Suppressor macrophage (primary cell): ENCODE data around the gene IMP3.
A peak's percentile ranks its signal among the peaks of the same experiment; 100 is the strongest.
"Not testable (repeated sequence)": the region's sequence is repeated elsewhere in the genome, so short reads cannot be mapped to it uniquely, and the experiment has no call there.

Experiments
- DNase-seq, 4 experiments: peaks; one replicate each; pipeline ENCODE4 v3.0.0-alpha.2; 2020 to 2022

Gene IMP3

DNA sequence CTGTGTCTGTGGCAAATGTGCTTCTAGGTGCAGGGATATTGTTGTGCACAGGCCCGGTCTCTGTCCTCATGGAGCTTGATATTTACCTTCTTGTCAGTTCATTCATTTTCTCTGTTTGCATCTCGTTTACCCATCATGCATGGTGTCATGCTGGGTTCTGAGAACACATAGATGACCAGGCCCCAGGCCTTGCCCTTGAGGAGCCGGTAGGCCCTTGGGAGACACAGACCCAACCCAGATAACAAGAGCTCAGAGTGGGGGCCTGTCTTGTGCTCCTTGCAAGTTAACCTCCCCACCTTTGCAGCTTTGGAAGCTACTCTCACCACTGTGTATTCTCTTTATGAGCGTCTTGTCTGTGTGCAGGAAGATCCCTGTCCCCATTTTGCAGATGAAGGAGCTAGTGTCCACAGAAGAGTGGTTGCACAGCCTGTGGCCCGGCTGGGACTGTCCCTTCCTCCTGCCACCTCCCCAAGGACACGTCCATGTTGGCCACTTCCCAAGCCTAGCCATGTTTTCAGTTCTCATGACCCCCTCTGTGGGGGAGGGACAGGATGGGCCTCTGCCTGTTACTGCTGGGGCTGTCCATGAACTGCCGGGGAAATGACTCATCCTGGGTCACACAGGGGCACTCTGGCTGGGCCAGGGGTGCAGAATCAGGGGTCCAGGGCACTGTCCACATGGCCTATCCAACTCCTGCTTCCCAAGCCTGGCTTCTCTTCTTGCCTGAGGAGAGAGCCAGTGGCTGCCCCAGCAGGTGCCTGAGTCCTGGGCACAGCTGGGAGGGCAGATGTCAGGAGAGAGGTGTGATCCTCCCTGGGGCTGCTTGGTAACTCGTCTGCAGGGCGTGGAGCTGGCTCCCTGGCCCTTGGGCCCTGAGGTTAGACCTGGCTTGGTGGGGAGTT, 11.1 kb upstream of the IMP3 start:
- DNase-seq, result peak; percentile 61 to 78 (median 72)

GRCh38 chr15:75649848-75650247, 9.8 kb upstream of the IMP3 start:
- no peak for DNase-seq

DNA sequence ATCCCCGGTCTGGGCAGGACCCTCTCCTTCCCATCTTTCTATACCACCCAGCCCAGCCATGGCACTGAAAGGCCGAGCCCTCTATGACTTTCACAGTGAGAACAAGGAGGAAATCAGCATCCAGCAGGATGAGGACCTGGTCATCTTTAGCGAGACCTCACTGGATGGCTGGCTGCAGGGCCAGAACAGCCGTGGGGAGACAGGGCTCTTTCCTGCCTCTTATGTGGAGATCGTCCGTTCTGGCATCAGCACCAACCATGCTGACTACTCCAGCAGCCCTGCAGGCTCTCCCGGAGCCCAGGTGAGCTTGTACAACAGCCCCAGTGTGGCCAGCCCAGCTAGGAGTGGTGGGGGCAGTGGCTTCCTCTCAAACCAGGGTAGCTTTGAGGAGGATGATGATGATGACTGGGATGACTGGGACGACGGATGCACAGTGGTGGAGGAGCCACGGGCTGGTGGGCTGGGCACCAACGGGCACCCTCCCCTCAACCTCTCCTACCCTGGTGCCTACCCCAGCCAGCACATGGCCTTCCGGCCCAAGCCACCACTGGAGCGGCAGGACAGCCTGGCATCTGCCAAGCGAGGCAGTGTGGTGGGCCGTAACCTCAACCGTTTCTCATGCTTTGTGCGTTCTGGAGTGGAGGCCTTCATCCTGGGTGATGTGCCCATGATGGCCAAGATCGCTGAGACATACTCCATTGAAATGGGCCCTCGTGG, 9.2 kb upstream of the IMP3 start:
- DNase-seq, result no peak

DNA sequence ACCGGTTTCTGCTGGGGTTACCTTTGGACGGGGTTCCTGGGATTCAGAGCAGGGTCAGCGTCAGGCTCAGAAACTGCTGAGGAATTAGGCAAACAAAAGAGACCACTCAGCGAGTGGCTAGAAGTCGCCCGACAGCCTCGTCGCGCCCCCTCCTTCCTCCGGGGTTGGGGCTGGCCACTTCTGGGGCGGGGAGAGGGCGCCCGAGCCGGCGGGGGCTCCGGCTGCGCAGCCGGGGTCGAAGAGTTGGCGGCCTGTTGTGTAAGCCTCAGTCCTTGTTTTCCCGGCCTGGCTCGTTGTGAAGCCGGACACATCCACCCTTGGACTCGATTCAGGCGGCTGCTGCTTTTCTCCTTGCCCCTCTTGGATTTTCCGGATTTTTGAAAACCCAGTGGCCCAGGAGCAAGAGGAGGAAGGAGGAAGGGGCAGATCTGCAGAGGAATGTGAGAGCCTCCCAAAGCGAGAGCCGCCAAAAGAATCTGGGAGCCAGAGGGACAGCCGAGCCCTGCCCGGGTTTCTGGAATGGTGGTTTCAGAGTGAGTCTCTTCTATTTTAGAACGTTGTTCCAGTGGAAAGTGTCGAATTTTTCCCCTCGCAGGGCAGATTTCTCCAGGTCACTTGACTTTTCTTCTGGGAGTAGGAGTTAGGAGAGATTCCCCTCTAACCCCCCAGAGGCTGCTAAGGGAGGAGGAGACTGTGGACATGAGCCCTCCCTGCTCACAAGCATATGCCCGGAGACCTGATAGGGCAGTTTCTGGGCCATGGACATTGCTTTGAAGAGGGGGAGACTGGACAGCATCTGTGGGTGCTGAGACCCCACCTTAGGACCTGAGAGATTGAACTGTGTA, 8.4 kb upstream of the IMP3 start:
- peak; percentile 30 to 63 (median 44) for DNase-seq

GRCh38 chr15:75647370-75648155, 7.5 kb upstream of the IMP3 start, which contains the start of gene SNX33:
SNX33 (plus strand) TSS chr15:75647912; CDS start chr15:75649103, 1,191 bp downstream.
- DNase-seq, result peak; percentile 82 to 92 (median 88)

DNA sequence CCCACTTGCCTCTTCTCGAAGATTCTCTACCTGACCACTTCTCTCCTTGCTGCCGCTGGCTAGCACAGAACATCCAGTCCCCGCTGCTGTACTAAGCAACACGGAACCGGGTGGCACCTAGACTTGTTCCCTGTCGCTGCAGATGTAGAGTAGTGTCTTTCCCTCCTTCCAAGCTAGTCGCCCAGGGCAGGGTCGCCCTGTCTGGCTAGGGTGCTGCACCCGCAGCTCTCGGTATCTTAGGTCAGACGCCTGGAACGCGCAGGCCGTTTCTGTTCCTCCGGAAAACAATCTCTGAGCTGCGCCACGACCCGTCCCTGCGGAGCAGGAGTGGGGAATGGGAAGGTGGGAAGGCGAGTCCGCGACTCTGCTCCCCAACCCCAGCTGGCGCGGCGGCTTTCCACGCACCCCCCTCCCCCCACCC, 6.9 kb upstream of the IMP3 start:
- peak in 2 of 4 experiments; percentile 32 to 53 for DNase-seq

GRCh38 chr15:75646112-75646943, 6.3 kb upstream of the IMP3 start:
- DNase-seq, result no peak

DNA sequence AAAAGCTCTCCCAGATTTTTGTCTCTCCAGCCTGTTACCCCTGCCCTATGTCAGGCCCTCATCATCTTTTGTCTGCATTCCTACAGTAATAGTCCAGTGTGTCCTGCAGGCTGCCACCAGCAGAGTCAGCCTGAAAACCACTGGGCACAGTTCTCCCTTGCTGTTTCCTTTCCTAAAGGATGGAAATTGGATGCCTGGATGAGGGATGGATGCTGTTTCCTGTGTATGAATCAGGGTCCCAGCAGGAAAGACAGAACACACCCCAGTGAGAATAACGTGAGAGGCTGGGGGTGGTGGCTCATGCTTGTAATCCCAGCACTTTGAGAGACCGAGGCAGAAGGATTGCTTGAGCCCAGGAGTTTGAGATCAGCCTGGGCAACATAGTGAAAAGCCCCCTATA, 4.4 kb upstream of the IMP3 start:
- DNase-seq, result no peak

DNA sequence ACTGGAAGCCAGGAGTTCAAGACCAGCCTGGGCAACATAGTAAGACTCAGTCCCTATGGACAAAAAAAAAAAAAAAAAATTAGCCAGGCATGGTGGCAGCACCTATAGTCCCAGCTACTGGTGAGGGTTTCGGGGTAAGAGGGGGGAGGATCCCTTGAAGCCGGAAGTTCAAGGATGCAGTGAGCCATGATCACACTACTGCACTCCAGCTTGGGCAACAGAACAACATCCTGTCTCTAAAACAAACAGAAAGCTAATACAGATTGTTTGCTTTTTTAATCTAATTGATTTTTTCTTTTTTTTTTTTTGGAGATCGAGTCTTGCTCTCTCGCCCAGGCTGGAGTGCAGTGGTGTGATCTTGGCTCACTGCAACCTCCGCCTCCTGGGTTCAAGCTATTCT, 1.6 kb upstream of the IMP3 start:
- DNase-seq, result no peak

DNA sequence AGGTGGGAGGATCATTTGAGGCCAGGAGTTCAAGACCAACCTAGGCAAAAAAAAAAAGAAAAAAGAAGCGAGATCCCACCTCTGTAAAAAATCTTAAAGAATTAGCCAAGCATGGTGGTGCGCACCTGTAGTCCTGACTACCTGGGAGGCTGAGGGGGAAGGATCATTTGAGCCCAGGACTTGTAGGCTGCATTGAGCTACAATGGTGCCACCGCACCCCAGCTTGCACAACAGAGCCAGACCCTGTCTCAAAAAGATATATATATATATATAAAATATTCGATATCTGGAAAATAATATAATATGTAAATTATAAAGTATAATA, 1.1 kb upstream of the IMP3 start:
- DNase-seq, result no peak

- DNase-seq, result peak; percentile 41 to 55 (median 52)
Observed at GRCh38 chr15:75640483-75641178, 607 bp upstream of the IMP3 start.

DNA sequence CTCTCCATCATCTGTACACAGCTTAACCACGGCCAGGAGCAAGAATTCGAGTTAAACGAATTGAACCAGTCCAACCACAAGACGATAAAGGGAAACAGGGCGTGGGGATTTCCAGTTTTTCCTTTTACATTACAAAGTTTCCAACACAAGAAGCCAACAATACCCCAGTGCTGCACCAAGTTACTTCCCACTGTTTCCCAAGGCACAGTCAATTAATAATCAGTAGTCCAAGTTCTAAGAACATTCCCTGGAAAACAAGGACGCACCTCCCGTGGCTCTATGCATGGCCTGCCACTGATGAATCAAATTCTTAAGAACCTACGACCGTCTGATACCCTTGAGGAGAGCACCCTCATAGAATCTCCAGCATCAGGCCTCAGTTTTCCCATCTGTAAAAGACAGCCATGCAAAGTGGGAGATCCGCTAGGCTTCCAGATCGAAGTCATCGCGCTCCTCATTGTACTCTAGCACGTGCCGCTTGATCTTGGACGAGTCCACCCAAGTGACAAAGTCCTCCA, 774 bp downstream of the IMP3 start:
- peak in 3 of 4 experiments; percentile 32 to 45 (median 38) for DNase-seq

- no peak for DNase-seq
Observed at GRCh38 chr15:75637245-75638009, 2.6 kb downstream of the IMP3 start.

DNA sequence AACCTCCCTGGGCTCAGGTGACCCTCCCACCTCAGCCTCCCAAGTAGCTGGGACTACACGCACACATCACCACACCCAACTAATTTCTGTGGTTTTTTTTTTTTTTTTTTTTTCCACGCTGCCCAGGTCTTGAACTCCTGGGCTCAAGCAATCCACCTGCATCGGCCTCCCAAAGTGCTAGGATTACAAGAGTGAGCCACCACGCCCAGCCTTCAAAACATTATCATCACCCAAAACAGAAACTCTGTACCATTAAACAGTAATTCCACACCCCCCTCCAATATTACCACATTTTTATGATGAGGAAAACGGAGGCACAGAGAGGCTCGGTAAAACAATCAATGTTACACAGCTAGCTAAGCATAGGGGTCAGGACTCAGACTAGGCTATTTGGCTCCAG, 4.0 kb downstream of the IMP3 start:
- DNase-seq, result no peak

DNA sequence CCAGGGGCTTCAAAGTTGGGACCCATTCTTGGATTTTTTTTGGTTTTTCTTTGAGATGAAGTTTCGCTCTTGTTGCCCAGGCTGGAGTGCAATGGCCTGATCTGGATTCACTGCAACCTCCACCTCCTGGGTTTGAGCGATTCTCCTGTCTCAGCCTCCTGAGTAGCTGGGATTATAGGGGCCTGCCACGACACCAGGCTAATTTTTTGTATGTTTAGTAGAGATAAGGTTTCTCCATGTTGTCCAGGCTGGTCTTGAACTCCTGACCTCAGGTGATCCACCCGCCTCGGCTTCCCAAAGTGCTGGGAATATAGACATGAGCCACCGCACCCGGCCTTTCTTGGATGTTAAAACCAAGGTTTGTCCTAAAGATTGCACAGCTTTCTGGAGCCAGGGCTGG, 6.1 kb downstream of the IMP3 start:
- DNase-seq, result not testable (repeated sequence)

DNA sequence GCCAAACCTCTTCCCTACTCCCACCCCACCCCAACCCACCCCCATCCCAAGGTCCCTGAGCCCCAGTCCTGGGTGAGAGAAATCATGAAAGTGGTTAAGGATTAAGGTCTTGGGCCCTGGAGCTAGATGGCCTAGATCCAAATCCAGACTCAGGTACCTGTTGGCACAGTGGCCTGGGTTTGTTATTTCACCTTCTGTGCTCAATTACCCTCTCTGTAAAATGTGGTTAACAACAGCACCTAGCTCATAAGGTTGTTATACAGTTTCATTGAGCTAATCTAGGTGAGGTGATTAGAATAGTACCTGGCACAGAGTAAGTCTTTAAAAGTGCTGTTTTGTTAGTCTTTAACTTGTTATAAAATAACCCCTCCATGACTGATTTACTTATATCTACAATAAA, 8.1 kb downstream of the IMP3 start:
- no peak for DNase-seq

- DNase-seq, result peak; percentile 94 to 97 (median 96)
Observed at GRCh38 chr15:75625542-75626347, 14.3 kb downstream of the IMP3 start, which contains the start of gene SNUPN. SNUPN (minus strand) TSS chr15:75625725; CDS start chr15:75621051, 4,674 bp downstream.

DNA sequence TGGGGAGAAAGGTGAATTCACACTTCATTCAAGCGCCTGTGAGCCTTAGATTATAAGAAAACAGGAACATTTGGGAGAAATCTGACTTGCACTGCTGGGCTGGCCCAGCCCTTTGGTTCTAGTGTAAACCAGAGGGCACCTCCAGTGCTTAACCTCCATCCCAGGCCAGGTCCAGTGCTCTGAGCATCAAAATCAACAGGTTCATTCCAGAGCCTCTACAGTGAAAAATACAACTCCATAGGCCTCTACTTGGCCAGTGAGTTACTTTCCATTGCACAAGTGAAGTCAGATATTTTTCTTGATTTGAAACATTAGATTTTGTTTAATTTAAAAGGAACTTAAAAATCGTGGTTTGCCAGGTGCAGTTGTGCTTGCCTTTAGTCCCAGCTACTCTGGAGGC, 17.5 kb downstream of the IMP3 start:
- no peak for DNase-seq
